Testis (tissue), 2 donors: ENCODE measurements around the gene MGAT5B.

Experiments
- CTCF ChIP-seq, 3 experiments: fragments of 450-650 bp in 2 of 3; fragments of 200-600 bp in 1 of 3; sonication (generic) in 1 of 3; IDR thresholded peaks; one replicate each; pipeline ENCODE4 v1.5.1; 2016 to 2019; ENCODE audit warnings: antibody characterized with exemption in 3 of 3, mild to moderate bottlenecking in 2 of 3, moderate library complexity in 1 of 3
- POLR2A ChIP-seq: fragments of 450-650 bp; IDR thresholded peaks from one replicate; pipeline ENCODE4 v1.6.1; 2017; ENCODE audit warnings: antibody characterized with exemption, mild to moderate bottlenecking, moderate library complexity

GRCh38 chr17:76952402-76952801 lies 84.2 kb downstream of the MGAT5B start:
- TF ChIP-seq CTCF (IDR thresholded peaks at IDR 0.05) (no peak), POLR2A (no peak)
